Amniotic stem cell (primary cell): ENCODE measurements around the gene MRPL39.

Experiments used
- DNase-seq: peaks from one replicate; lab custom pipeline; 2025; lab: John Stamatoyannopoulos, UW

Gene MRPL39

DNA sequence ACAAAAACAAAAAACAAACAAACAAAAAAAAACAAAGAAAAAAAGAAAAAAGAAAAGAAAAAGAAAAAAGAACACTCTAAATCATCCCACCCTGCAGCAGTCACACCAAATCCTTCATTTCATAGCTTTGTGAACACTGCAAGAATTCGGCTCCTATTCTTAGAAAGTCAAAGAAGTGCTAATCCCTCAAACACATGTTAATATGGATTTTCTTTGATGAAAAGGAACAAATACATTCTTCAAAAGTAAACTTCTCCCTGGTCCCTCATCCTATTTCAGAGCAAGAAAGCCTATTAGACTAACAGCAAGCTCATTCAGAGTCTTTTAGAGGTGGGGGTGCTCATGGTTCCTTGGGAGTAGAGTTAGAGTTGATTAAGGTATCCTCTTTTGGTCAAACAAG is 7.2 kb upstream of the MRPL39 start:
- DNase-seq: no peak

GRCh38 chr21:25608044-25608737 is 910 bp upstream of the MRPL39 start:
- peak; percentile 77 for DNase-seq

- DNase-seq: no peak
Observed at GRCh38 chr21:25589887-25590286, 17.4 kb downstream of the MRPL39 start.

DNA sequence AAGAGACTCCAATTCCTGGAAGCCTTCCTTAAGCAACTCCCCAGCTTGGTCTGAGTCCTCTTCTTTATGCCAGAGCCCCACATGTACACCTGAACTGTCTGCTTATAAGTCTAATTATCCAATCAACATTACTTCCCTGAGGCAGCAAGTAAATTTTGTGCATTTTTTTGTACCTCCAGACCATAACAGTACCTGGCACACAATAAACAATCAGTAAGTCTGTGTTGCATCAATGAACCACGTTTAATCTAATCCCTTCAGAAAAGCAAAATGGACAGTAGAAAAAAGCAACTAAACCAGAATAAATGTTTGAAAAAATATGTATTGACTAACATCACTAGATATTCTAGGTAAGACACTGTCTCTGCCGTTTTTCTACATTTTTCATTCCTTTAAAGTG is 20.5 kb downstream of the MRPL39 start:
- no peak for DNase-seq

- no peak for DNase-seq
Observed at GRCh38 chr21:25586326-25586725, 21.0 kb downstream of the MRPL39 start.

GRCh38 chr21:25584833-25585676 is 22.2 kb downstream of the MRPL39 start:
- DNase-seq: no peak

- no peak for DNase-seq
Observed at GRCh38 chr21:25583370-25584130, 23.7 kb downstream of the MRPL39 start.

DNA sequence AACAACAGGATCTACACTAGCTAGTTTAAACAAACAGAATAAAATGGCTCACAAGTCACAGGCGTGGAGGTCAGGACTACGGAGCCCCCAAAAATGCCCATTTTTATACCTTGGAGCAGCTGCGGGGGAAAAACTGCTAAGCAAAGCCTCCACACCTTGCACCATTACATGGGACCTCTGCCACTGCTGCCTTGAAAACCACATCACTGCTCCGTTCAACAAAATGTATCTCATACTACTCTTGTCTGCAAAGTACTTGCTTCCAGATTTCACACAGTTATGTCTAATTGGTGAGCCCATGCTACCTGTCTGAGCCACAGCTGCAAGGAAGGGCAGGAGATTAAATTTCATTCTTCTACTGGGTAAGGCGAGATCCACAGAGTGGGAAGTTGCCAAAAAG is 24.4 kb downstream of the MRPL39 start:
- no peak for DNase-seq

- DNase-seq: no peak
Observed at GRCh38 chr21:25582164-25582790, 25.0 kb downstream of the MRPL39 start.

- DNase-seq: no peak
Observed at GRCh38 chr21:25581582-25581981, 25.7 kb downstream of the MRPL39 start.

DNA sequence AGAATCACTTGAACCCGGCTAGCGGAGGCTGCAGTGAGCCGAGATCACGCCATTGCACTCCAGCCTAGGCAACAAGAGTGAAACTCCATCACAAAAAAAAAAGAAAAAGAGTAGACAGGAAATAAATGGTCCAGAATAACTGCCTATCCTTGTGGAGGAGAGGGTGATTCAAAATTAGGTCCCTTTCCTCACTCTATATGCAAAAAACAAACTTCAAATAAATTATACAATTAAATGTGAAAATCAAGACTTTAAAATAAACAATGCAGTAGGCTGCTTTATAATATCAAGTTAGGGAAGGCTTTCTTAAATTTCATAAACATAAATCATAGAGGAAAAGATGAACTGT is 26.4 kb downstream of the MRPL39 start:
- no peak for DNase-seq

DNA sequence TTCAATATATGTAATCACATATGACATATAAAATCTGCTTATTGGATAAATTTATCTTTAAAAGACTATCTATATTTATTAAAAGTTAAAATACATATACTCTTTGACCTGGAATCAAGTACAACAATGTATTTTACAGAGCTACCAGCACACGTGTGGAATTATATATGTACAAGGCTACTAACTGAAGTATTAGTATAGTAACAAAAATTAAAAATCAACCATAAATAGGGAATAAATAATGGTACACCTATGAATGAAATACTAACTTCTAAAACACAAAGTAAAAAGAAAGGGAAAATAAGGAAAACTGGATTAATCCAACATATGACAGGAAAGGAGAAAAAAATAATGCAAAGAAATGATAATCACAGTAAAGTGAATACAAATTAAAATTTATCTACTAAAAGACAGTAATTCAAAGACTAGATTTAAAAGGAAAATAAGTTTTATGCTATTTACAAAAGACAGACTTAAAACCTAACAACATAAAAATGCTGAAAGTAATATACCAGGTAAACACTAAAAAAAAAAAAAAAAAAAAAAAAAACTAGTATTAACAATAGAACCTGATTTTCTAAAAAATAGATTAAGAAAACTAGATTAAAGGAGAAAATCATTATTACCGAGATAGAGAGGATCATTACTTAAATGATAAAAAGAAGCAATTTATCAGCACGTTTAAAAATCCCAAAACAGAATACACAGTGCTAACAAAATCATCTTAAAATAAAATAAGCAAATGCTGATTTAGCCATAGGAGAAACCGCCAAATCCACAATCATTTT is 27.9 kb downstream of the MRPL39 start:
- DNase-seq: no peak

- DNase-seq: no peak
Observed at GRCh38 chr21:25578056-25578961, 29.0 kb downstream of the MRPL39 start.

GRCh38 chr21:25577424-25578055 is 29.7 kb downstream of the MRPL39 start:
- DNase-seq: no peak

DNA sequence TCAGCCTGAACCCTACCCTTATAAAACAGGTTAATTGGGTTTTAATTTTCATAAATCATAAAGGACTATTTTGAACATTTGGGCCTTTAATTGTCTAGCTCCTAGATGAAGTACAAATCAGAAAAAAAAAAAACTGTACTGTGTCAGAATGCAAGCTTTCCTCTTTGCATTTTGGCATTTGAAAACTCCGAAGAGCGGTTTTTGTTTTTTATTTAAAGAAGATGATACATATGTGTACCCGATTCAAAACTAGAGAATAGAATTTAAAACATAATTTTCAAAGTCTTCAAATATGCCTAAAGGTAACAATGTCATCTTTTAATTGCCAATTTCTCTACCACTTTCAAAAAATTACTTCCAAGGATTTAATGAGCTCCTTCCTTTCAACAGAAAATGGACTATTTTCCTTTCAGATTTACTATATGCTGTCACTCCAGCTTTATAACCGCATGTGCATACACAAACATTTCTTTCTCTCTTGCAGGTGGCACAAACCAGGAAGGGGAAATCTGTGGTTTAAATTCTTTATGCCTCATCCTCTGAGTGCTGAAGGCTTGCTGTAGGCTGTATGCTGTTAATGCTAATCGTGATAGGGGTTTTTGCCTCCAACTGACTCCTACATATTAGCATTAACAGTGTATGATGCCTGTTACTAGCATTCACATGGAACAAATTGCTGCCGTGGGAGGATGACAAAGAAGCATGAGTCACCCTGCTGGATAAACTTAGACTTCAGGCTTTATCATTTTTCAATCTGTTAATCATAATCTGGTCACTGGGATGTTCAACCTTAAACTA is 33.7 kb downstream of the MRPL39 start:
- peak; percentile 86 for DNase-seq

DNA sequence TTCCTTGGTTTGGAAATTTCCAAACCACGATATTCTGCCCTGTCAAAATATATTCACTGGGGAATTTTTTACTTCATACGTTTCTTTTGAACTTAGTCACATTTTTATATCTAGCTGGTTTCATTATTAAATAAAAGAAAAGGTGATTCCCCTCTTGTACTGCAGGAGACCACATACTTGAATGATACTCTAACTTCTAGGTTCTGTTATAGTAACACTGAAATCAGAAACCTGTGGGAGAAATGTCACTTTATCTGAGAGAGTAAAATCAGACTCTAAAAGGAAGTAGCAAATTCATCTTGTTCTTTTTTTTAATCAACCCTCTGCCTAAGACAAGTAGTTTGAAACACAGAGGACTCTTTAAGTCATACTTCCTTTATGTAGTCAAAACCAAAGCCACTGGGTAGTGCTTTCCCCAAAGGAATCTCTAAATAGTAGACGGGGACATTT is 34.4 kb downstream of the MRPL39 start:
- DNase-seq: no peak

- no peak for DNase-seq
Observed at GRCh38 chr21:25571726-25572121, 35.6 kb downstream of the MRPL39 start.

DNA sequence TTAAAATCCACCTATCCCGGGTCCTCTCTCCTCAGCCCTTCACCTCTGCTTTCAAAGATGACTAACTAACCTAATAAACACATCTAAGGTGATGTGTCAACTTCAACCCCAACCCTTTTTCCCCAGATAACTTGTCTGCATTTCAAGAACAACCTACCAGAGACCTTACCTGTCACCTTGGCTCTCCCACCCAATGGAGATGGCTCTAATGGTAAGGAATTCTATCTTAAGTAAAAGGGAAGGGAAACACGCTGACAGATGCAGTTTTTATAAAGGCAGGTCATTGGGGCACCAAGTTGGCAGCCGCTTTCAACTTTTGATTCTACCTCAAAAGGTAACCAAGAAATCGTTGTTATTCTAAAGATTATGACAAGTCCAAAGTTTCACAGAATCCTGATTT is 37.6 kb downstream of the MRPL39 start:
- DNase-seq: no peak

DNA sequence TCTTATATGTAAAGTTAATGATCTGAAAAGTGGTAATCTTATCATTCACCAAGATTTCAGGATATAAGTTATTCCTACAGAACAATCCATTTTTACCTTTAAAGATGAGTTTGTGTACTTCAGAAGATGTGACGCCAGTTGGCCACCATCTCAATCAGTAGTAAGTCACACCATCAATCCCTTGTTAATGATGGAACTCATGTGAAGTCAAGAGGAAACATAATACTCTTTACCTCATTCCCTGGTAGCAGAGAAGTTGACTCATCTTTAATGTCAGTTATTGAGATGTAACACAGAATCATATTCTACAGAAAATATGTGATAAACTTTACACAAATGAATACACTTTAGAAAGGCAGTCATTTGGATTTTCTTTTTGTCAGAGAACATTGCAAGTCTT is 38.2 kb downstream of the MRPL39 start:
- DNase-seq: no peak
